Hematopoietic multipotent progenitor cell treated with erythropoietin and hydrocortisone succinate and interleukin-3 and kit ligand, for 8 days (in vitro differentiated cells): ENCODE measurements around the gene B4GALNT3.
A peak's percentile ranks its signal among the peaks of the same experiment; 100 is the strongest.

Experiments
- DNase-seq: peaks from one replicate; pipeline ENCODE4 v3.0.0-alpha.2; 2015

B4GALNT3 gene

GRCh38 chr12:541676-542324, 82.1 kb downstream of the B4GALNT3 start:
- DNase-seq: no peak

- DNase-seq: no peak
Observed at GRCh38 chr12:542395-543113, 82.8 kb downstream of the B4GALNT3 start.

- DNase-seq: no peak
Observed at GRCh38 chr12:543114-543451, 83.3 kb downstream of the B4GALNT3 start.

GRCh38 chr12:544142-544541, 84.4 kb downstream of the B4GALNT3 start:
- no peak for DNase-seq

GRCh38 chr12:544941-545635, 85.3 kb downstream of the B4GALNT3 start:
- DNase-seq: no peak

GRCh38 chr12:545835-546234, 86.1 kb downstream of the B4GALNT3 start:
- no peak for DNase-seq

- no peak for DNase-seq
Observed at GRCh38 chr12:546265-546919, 86.7 kb downstream of the B4GALNT3 start.

GRCh38 chr12:546920-547845, 87.4 kb downstream of the B4GALNT3 start:
- peak; percentile 68 for DNase-seq

- DNase-seq: no peak
Observed at GRCh38 chr12:547883-548470, 88.2 kb downstream of the B4GALNT3 start.

- DNase-seq: no peak
Observed at GRCh38 chr12:549476-550082, 89.8 kb downstream of the B4GALNT3 start.

GRCh38 chr12:550473-551260, 90.9 kb downstream of the B4GALNT3 start:
- no peak for DNase-seq

GRCh38 chr12:552466-552865, 92.7 kb downstream of the B4GALNT3 start:
- DNase-seq: no peak

GRCh38 chr12:553216-554000, 93.7 kb downstream of the B4GALNT3 start:
- DNase-seq: no peak

GRCh38 chr12:554001-554285, 94.2 kb downstream of the B4GALNT3 start:
- no peak for DNase-seq

GRCh38 chr12:556498-556897, 96.8 kb downstream of the B4GALNT3 start:
- DNase-seq: no peak

- DNase-seq: peak; percentile 66
Observed at GRCh38 chr12:558580-558979, 98.8 kb downstream of the B4GALNT3 start.

- no peak for DNase-seq
Observed at GRCh38 chr12:559208-559905, 99.6 kb downstream of the B4GALNT3 start.

- no peak for DNase-seq
Observed at GRCh38 chr12:559906-560455, 100.2 kb downstream of the B4GALNT3 start.

GRCh38 chr12:560691-561390, 101.1 kb downstream of the B4GALNT3 start:
- DNase-seq: no peak
